HL-60 (cell line): ENCODE measurements around the gene ACOT9.

Source experiments
- GABPA ChIP-seq: IDR thresholded peaks from 2 replicates; pipeline ENCODE4 v1.6.1; 2012; ENCODE audit warnings: low read depth
- POLR2AphosphoS5 ChIP-seq: IDR thresholded peaks from 2 replicates; pipeline ENCODE4 v1.6.1; 2012; ENCODE audit warnings: low read depth
- SPI1 ChIP-seq: IDR thresholded peaks from 2 replicates; pipeline ENCODE4 v1.6.1; 2012; ENCODE audit warnings: low read depth, mild to moderate bottlenecking, borderline replicate concordance
- TF ChIP-seq, protein P1 (sequence below): IDR thresholded peaks from one replicate; pipeline ENCODE4 v1.5.1; 2011; ENCODE audit warnings: low read length, control low read depth, inconsistent platforms; ENCODE audit not compliant: insufficient read depth
- TF ChIP-seq, protein P2 (sequence below): IDR thresholded peaks from 2 replicates; pipeline ENCODE4 v1.6.1; 2012; ENCODE audit warnings: low read depth; ENCODE audit not compliant: insufficient replicate concordance

DNA sequence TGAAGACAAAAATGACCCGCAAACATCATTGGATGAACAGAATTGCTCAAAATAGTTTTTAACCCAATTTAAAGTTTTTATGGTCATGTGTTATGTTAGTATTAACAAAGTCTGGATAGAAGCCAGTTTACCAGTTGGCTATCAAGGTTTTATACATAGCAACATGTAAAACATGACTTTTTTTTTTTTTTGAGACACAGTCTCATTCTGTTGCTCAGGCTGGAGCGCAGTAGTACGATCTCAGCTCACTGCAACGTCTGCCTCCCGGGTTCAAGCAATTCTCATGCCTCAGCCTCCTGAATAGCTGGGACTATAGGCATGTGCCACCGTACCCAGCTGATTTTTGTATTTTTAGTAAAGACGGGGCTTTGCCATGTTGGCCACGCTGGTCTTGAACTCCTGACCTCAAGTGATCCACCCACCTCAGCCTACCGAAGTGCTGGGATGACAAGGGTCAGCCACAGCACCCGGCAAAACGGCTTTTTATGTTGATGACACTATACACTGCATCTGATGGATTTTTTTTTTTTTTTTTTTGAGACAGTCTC lies 43.3 kb upstream of the ACOT9 start:
- TF ChIP-seq, protein P1, sequence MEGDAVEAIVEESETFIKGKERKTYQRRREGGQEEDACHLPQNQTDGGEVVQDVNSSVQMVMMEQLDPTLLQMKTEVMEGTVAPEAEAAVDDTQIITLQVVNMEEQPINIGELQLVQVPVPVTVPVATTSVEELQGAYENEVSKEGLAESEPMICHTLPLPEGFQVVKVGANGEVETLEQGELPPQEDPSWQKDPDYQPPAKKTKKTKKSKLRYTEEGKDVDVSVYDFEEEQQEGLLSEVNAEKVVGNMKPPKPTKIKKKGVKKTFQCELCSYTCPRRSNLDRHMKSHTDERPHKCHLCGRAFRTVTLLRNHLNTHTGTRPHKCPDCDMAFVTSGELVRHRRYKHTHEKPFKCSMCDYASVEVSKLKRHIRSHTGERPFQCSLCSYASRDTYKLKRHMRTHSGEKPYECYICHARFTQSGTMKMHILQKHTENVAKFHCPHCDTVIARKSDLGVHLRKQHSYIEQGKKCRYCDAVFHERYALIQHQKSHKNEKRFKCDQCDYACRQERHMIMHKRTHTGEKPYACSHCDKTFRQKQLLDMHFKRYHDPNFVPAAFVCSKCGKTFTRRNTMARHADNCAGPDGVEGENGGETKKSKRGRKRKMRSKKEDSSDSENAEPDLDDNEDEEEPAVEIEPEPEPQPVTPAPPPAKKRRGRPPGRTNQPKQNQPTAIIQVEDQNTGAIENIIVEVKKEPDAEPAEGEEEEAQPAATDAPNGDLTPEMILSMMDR: no peak
- TF ChIP-seq POLR2AphosphoS5: no peak
- TF ChIP-seq, protein P2, sequence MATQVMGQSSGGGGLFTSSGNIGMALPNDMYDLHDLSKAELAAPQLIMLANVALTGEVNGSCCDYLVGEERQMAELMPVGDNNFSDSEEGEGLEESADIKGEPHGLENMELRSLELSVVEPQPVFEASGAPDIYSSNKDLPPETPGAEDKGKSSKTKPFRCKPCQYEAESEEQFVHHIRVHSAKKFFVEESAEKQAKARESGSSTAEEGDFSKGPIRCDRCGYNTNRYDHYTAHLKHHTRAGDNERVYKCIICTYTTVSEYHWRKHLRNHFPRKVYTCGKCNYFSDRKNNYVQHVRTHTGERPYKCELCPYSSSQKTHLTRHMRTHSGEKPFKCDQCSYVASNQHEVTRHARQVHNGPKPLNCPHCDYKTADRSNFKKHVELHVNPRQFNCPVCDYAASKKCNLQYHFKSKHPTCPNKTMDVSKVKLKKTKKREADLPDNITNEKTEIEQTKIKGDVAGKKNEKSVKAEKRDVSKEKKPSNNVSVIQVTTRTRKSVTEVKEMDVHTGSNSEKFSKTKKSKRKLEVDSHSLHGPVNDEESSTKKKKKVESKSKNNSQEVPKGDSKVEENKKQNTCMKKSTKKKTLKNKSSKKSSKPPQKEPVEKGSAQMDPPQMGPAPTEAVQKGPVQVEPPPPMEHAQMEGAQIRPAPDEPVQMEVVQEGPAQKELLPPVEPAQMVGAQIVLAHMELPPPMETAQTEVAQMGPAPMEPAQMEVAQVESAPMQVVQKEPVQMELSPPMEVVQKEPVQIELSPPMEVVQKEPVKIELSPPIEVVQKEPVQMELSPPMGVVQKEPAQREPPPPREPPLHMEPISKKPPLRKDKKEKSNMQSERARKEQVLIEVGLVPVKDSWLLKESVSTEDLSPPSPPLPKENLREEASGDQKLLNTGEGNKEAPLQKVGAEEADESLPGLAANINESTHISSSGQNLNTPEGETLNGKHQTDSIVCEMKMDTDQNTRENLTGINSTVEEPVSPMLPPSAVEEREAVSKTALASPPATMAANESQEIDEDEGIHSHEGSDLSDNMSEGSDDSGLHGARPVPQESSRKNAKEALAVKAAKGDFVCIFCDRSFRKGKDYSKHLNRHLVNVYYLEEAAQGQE: no peak
- no peak for TF ChIP-seq GABPA
- TF ChIP-seq SPI1: no peak
